ENCODE measurements around the gene MMAA.
"Not testable (repeated sequence)": the region's sequence is repeated elsewhere in the genome, so short reads cannot be mapped to it uniquely, and the experiment has no call there.

MMAA gene

GRCh38 chr4:145614233-145614610 lies 5.0 kb upstream of the MMAA start:
- Histone ChIP-seq H3K27ac (no peak overlapping the region), H3K9me3 (no peaks in the 10 kb centered on the region), H3K4me3 (ENCODE audit: low read depth in 1 of 2, low read length in 1 of 2) (no peak overlapping the region), H3K27me3 (no peaks in the 10 kb centered on the region), H3K36me3 (no peaks in the 10 kb centered on the region), H3K4me1 (ENCODE audit: control insufficient read depth in 1 of 2, insufficient read depth in 1 of 2, low read depth in 1 of 2, low read length in 1 of 2) (peaks cover 7 to 14% of the 10 kb centered on the region in 2 experiments)
- TF ChIP-seq CTCF (IDR thresholded peaks at IDR 0.05) = no peak

GRCh38 chr4:145618210-145618931 lies 814 bp upstream of the MMAA start:
- Histone ChIP-seq H3K27ac (peak overlapping the region; percentile 52), H3K27me3 (no peaks in the 10 kb centered on the region), H3K4me3 (ENCODE audit: low read depth in 1 of 2, low read length in 1 of 2) (peak overlapping the region; percentile 70 to 74), H3K36me3 (no peaks in the 10 kb centered on the region), H3K4me1 (ENCODE audit: control insufficient read depth in 1 of 2, insufficient read depth in 1 of 2, low read depth in 1 of 2, low read length in 1 of 2) (peaks cover 12 to 16% of the 10 kb centered on the region in 2 experiments), H3K9me3 (no peaks in the 10 kb centered on the region)
- TF ChIP-seq CTCF (IDR thresholded peaks at IDR 0.05) = no peak

GRCh38 chr4:145619639-145619996 lies 433 bp downstream of the MMAA start:
- no peak for TF ChIP-seq CTCF (IDR thresholded peaks at IDR 0.05)

GRCh38 chr4:145622067-145622466 lies 2.9 kb downstream of the MMAA start:
- not testable (repeated sequence) for H3K36me3 ChIP-seq; H3K27ac ChIP-seq; H3K4me3 ChIP-seq (ENCODE audit: low read depth in 1 of 2, low read length in 1 of 2); H3K9me3 ChIP-seq; H3K27me3 ChIP-seq
- H3K4me1 ChIP-seq (ENCODE audit: control insufficient read depth in 1 of 2, insufficient read depth in 1 of 2, low read depth in 1 of 2, low read length in 1 of 2) = peaks cover 11 to 12% of the 10 kb centered on the region in 2 experiments

More at GRCh38 chr4:145619639-145619996, 433 bp downstream of the MMAA start:
- no peaks in the 10 kb centered on the region for H3K9me3 ChIP-seq
- H3K27me3 ChIP-seq = no peaks in the 10 kb centered on the region
- no peaks in the 10 kb centered on the region for H3K36me3 ChIP-seq
- peaks cover 11 to 12% of the 10 kb centered on the region in 2 experiments for H3K4me1 ChIP-seq (ENCODE audit: control insufficient read depth in 1 of 2, insufficient read depth in 1 of 2, low read depth in 1 of 2, low read length in 1 of 2)
- peak overlapping the region; percentile 70 to 74 for H3K4me3 ChIP-seq (ENCODE audit: low read depth in 1 of 2, low read length in 1 of 2)
- peak overlapping the region; percentile 52 for H3K27ac ChIP-seq

GRCh38 chr4:145623831-145624230 lies 4.6 kb downstream of the MMAA start:
- Histone ChIP-seq H3K4me3 (ENCODE audit: low read depth in 1 of 2, low read length in 1 of 2) (no peak overlapping the region), H3K36me3 (no peaks in the 10 kb centered on the region), H3K9me3 (no peaks in the 10 kb centered on the region), H3K4me1 (ENCODE audit: control insufficient read depth in 1 of 2, insufficient read depth in 1 of 2, low read depth in 1 of 2, low read length in 1 of 2) (peaks cover 4 to 6% of the 10 kb centered on the region in 2 experiments), H3K27ac (no peak overlapping the region), H3K27me3 (no peaks in the 10 kb centered on the region)
- TF ChIP-seq CTCF (IDR thresholded peaks at IDR 0.05) = no peak

GRCh38 chr4:145625677-145626622 lies 6.8 kb downstream of the MMAA start:
- Histone ChIP-seq H3K27me3 (no peaks in the 10 kb centered on the region), H3K4me1 (ENCODE audit: control insufficient read depth in 1 of 2, insufficient read depth in 1 of 2, low read depth in 1 of 2, low read length in 1 of 2) (no peaks in the 10 kb centered on the region), H3K9me3 (no peaks in the 10 kb centered on the region), H3K27ac (no peak overlapping the region), H3K4me3 (ENCODE audit: low read depth in 1 of 2, low read length in 1 of 2) (no peak overlapping the region), H3K36me3 (no peaks in the 10 kb centered on the region)
- TF ChIP-seq CTCF (IDR thresholded peaks at IDR 0.05) = no peak

Data from neutrophil (primary cell).